NCI-H2196 treated with DMSO at 0.1 percent for 48 hours (cell line): Measurements from ENCODE around the gene NOMO2.
"Not testable (repeated sequence)": the region's sequence is repeated elsewhere in the genome, so short reads cannot be mapped to it uniquely, and the experiment has no call there.

Source experiments
- DNase-seq: peaks from one replicate; lab custom pipeline; 2025; ENCODE audit not compliant: unreplicated experiment; lab: John Stamatoyannopoulos, UW

NOMO2 gene

DNA sequence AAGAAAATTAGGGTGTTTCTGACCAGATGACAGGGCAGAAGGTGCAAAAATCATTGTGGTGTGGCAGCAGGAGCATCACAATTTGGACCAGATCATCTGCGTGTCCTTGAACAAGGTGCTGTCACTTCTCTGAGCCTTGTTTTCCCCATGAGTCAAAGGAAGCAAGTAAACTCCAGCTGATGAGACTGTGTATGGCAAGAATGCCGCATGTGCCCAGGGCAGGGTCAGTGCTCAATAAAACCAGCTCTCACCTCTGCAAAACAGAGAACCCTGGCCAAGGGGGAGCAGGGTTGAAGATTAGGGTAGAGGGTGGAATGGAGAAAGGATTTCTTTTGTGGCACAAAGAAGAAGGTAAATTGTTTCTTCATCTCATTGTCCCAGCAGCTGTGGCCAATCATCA, 17.4 kb upstream of the NOMO2 start:
- DNase-seq: not testable (repeated sequence)

DNA sequence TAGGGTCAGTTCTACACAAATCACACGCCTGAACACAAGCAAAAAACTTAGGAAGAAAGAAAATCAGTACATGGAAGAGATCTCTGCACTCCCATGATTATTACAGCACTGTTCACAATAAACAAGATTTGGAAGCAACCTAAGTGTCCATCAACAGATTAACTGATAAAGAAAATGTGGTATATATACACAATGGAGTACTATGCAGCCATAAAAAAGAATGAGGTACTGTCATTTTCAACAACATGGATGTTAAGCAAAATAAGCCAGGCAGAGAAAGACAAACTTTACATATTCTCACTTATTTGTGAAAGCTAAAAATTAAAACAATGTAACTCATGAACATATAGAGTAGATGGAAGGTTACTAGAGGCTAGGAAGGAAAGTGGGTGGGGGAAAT, 16.0 kb upstream of the NOMO2 start:
- DNase-seq: not testable (repeated sequence)

DNA sequence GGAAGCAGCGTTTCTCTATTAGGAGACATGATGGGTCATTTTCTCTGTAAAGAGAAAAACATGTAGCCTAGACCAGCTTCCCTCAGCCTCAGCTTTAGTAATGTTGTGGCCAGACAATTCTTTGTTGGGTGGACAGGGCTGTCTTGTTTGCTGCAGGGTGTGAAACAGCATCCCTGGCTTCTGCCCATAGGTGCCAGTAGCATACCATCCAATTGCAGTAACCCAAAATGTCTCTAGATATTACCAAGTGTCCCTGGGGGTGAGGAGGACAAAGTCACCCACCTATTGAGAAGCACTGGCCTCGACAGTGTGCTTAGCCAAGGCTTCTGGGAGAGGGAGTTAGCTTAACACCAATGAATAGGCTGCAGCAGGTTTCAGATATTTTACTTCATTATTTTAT, 14.0 kb upstream of the NOMO2 start:
- DNase-seq: not testable (repeated sequence)

DNA sequence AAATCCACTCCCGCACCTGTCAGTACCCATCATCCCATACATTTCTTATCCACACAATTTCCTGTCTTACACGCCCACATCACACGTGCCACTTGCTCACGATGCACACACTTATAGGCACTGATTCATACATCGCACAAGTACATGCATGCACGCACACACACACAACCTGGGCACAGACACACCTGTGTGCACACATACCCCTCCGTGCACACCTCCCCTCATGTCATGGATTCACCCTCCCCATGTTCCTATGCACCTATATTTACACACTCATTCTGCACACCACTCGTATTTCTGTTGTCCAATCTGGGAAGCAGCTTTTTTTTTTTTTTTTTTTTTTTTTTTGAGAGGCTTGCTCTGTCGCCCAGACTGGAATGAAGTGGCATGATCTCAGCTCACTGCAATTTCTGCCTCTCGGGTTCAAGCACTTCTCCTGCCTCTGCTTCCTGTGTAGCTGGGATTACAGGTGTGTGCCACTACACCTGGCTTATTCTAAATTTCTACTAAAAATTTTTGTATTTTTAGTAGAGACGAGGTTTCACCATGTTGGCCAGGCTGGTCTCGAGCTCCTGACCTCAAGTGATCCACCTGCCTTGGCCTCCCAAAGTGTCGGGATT, 13.5 kb upstream of the NOMO2 start:
- DNase-seq: not testable (repeated sequence)

DNA sequence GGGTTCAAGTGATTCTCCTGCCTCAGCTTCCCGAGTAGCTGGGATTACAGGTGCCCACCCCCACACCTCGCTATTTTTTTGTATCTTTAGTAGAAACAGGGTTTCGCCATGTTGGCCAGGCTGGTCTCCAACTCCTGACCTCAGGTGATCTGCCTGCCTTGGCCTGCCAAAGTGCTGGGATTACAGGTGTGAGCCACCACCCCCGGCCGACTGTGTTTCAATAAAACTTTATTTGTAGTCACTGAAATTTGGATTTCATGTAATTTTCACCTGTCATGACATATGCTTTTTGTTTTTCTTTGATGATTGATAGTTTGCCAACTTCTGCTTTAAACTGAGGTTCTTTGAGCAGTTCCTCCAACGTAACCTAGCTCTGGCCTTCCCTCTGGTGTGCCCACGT, 12.0 kb upstream of the NOMO2 start:
- DNase-seq: not testable (repeated sequence)

DNA sequence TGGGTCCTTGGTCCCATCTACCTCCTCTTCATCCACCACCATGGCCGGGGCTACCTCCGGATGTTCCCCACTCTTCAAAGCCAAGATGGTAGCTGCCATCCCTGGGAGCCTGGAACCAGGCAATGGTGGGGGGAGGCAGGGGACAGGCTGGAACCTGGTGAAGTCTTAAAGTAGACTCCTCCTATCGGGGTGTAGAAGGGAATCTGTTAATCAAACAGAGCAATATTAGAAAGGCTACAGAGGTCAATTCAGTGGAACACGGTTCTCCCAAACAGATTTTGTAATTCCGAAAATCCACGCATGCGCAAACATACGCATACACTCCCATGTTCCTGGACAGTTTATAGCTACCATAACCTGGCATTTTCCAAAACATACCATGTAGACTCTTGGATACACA, 11.1 kb upstream of the NOMO2 start:
- not testable (repeated sequence) for DNase-seq

DNA sequence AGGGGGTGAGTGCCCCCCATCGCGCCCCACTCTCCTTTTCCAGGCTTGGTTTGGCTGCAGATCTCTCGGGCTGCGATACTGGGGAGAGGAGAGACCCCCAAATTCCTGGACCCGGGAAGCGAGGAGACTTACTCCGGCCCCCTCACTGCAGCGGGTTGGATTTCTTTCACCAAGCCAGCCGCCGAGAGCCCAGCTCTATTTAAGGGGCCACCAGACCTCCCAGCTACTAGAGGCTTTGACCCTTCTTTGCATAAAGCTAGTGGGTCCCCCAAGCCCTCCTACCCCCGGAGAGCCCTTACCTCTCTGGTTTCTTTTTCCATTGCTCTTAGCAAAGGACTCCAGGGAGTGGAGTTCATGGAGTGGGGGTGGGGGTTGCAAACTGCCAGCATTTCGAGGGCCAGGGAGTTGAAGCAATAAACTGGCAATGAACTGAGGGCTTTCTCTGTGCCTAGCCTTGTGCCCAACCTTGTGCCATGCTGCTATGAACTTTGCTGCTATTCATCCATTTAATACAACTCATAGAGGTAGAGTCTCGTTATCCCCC, 9.5 kb upstream of the NOMO2 start:
- not testable (repeated sequence) for DNase-seq

DNA sequence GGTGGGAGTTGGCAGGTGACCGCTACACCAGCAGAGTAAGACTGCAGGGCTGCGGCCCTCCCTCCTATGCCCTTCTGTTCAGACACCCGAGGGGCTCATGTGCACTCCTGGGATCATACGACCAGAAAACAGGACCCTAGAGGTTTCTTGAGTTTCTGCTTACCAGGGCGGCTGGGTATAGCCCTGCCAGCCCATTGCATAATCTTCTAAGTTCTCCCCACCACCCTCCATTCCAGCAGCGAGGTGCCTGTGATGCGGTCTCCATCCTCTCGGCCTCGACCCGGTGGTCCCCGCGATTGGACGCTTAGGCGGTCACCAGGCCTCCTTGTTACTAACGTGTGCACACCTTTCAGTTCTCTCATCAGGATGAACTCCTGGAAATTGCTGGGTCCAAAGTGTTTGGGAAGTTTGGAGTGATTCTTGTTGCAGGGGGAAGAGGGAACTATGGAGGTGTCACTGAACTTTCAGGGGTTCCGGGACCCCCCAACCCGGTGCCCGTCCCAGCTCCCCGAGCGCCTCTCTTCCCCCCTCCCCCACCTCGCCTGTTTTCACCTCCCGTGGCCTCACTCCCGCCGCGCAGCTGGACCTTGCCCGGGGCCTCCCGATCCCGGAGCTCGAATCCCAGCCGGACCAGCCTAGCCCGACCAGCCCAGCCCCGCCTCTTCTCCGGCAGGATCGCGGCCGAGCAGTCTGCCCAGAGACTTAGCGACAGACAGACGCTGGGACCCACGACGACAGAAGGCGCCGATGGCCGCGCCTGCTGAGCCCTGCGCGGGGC, 8.8 kb upstream of the NOMO2 start:
- not testable (repeated sequence) for DNase-seq

DNA sequence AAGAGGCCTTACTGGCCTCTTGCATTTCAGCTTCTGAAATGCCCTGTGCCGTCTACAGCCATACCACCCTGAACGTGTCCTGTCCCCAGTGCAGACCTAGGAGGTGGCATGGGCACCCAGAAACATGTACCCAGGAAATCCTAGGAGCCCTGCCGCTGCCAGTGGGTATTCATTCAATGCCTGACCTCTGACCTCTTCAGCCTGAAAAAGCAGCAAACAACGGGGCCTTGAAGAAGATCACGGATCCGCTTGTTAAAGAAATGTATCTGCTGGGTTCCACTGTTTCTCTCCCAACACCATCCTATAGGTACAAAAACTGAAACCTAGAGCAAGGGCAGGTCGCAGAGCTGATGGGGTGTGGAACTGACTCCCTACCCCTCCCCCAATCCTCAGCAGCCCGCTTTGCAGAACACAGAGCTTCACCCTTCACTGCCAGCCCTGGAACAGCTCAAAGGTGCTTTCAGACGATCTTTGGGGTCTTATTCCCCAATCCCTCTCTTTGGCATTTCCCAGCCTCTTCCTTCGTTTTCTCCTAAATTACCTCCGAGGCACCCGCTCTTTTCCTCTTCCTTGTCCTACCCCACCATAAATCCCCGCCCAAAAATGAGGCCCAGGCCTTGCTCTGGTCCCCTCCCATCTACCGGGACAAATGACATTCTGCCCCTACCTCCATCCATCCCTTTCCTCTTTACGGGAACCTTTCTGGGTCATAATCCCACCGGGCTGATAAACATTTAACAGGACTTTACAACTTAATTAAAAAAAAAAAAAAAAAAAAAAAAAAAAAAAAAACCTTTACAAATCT, 1.3 kb downstream of the NOMO2 start:
- not testable (repeated sequence) for DNase-seq

DNA sequence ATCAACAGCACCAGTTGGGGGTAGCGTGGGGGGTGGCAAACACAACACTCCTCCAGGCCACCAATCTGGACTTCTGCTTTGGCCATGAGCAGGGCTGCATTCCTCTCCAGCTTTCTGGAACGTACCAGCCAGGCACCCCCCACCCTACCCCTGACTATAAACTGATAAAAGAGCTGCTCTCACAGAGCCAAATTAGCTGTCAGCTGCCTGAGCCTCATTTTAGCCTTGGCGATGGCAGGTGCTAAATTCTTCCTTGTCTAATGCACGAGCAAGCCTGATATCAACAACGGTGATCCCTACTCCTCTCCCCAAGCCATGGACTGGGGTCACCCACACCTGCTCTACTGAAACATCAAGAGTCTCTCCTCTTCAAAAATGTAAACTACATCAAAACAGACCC, 8.2 kb downstream of the NOMO2 start:
- DNase-seq: not testable (repeated sequence)

DNA sequence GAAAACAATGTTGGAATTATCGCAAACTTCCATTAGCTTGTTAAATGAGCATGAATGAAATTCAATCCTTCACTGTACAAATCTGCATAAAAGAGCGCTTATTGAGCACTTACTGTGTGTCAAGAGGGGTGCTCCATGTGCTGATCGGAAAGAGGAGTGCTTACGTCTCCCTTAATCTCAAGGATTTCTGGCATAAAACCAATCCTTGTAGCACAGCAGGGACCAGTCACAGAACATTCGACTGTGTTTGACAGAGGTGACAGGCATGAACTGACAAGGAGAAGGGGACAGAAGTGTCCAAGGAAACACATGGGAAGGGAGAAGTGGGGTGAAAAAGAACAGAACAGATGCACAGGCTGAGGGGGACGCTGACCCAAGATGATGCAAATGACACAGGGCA, 14.5 kb downstream of the NOMO2 start:
- not testable (repeated sequence) for DNase-seq

DNA sequence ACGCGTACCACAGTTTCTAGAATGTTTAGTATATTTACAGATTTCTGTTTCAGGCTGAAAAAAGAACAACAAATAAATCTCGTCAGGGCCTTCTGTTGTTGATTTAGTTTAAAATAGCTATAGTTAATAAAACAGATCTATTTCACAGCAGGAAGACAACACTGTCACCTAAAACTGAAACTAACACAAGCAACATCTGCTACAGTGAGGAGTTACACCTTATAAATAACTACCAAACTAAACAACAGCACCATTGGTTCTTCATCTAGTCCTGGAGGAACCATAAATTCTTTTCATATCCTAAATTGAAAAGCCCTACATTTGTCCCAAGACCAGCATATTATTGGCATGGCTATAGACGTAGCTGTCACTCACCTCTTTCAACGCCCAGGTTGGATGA, 15.0 kb downstream of the NOMO2 start:
- DNase-seq: not testable (repeated sequence)

DNA sequence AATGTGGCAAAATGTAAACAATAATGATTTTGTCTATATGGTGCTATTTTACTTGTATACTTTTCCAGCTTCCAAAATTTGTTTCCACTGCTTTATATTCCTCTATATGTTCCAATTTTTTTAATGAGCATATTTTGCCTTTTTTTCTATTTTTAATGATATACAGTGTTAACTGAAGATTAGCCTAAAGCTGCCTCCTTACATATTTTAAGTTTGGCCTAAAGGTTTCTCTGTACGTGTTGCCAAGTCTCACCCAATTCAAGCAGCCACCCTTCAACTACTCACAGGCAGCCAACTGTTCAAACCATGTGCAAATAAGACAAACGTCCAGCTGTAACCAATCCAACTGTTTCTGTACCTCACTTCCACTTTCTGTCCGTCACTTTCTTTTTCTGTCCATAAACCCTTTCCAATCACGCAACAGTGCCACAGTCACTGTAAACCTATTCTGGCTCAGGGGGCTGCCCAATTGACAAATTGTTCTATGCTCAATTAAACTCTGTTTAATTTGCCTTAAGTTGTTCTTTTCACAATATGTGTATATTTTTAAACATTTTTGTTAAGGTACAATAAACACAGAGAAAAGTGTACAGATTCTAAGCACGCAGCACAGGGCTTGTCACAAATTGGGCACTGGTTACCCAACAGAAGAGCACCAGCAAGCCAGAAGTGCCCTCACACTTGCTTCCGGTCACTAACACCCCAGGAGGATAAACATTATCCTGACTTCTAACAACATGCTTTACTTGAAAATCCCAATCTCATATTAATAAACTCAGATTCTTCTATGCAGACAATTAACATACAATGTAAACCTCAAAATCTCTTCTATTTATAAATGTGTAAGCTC, 17.4 kb downstream of the NOMO2 start:
- not testable (repeated sequence) for DNase-seq

DNA sequence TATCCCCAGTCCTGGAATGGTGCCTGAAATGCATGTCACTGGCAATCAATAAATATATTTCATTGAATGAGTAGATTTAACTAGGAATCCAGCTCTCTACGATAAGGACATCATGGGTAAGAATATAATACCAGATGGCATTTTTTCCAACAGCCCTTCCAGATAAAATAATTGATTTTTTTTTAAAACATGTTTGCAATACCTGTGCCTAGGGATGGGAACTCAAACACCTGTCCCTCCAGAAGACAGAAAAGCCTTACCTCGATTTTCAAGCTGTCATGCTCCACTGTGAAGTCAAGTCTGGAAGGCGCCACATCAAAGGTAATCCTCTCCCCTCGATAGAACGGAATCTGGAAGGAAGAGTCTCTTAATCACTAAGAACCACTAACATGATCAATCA, 20.0 kb downstream of the NOMO2 start:
- not testable (repeated sequence) for DNase-seq

DNA sequence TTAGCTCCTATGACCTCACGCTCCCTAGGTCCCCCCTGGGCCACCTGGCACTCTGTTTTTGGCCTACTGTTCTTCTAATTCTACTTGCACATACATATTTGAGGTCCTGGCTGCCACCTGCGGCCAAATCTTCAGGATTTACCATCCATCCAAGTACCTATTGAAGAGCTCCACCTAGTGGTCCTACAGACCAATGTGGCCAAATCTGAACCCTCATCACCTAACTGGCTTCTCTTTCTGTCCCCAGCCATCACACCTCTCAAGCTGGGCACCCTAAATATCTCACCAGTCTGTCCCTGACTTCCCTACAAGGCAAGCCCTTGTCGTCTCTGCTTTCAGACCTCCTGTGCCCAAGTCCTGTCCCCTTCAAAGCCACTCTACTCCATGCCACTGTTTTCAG, 24.9 kb downstream of the NOMO2 start:
- not testable (repeated sequence) for DNase-seq

DNA sequence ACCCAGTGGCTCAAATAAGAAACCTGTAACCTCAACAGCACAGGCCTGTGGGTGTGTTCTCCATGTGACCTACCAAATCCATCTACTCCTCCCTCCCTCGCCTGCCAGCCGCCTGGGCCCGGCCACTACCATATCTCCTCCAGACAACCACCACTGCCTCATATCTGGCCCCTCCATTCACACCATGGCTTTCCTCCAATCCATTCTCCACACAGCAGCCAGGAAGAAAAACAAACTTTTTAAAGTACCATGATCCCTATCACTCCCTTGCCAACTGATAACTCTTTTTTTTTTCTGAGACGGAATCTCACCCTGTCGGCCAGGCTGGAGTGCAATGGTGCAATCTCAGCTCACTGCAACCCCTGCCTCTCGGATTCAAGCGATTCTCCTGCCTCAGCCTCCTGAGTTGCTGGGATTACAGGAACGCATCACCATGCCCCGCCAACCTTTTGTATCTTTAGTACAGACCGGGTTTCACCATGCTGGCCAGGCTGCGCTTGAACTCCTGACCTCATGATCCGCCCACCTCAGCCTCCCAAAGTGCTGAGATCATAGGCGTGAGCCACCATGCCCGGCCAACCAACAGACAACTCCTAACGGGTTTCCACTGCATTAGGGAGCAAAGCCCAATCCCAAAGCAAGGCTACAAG, 26.3 kb downstream of the NOMO2 start:
- not testable (repeated sequence) for DNase-seq

DNA sequence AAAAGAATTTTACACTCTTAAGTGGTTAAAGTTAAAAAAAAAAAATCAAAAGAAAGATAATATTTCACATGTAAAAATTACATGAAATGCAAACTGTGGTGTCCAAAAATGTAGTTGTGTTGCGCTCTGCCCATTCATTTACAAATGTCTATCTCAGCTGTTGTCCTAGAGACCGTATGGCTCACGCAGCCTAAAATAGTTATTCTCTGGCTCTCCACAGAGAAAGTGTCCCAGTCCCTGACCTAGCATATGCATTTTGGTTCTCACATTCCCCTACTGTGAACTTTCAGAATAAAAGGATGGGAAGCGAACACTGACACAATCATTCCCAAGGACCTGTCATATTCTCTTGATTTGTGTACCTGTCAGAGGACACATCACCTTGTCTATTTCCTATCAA, 27.6 kb downstream of the NOMO2 start:
- DNase-seq: not testable (repeated sequence)

DNA sequence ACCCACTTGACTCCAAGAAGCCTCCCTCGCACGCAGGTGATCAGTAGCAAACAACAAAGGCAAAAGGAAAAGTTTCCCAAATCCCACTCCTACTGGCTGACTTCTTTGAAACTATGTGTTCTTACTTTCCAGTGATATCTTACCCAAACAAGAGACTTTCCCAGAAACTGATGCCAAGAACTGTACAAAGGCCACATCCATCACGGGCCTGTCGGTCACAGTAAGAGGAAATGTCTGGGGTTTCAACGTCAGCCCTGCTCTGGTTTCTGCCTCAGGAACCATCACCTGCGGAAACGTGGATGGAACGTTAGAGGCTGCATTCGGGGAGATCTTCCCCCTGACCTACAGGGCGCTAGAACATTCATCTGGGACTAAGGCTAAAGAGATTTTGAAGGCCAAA, 30.6 kb downstream of the NOMO2 start:
- not testable (repeated sequence) for DNase-seq

DNA sequence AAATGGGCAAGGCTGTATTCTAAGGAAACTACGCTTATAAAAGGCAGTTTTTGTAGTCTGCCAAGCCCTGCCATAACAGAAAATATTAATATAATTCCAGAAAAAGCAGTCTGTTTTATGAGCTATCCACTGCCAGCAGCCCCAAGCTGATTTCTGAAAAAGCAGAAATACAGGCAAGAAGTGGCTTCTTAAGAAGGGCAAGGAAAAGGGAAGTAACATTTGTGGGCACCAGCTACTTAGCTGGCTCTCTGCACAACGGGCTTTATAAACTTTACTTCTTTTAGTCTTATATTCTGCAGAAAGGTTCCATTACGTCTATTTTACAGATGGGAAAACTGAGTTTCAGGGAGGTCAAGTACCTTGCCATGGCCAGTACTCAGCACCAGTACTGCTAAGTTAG, 31.6 kb downstream of the NOMO2 start:
- not testable (repeated sequence) for DNase-seq

DNA sequence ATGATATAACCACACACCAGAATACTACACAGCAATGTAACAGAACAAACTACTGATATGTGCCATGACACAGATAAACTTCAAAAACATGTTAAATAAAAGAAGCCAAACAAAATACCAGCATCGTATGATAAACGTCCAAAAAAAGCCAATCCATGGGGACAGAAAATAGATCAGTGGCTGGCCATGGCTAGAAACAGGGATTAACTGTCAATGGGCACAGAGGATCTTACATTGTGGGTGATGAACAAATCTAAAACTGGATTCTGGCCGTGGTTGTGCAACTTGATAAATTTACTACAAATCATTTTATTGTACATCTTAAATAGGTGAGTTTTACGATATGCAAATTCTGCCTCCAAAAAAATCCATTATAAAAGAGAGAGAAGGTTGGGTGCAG, 35.4 kb downstream of the NOMO2 start:
- not testable (repeated sequence) for DNase-seq
